Panc1 (cell line): Measurements from ENCODE around the gene KIF26B. TPM values are rescaled to one million over a fixed set of nuclear protein-coding genes. Genes with fewer than 3 reads are reported as not detected.
A peak's percentile ranks its signal among the peaks of the same experiment; 100 is the strongest.

ENCODE experiments used
- ATAC-seq: fragments of 200-7000 bp; cut with Tn5 transposase; 2 replicates; pipeline ENCODE4 v1.9.1; 2020; ENCODE audit warnings: mild to moderate bottlenecking, moderate library complexity
- BruUV-seq: library from RNA; stranded (reverse); fragments of 400-500 nt; replicated peaks from 2 replicates; lab custom pipeline; 2021; lab: Mats Ljungman, UMichigan
- CTCF ChIA-PET: fragments of 300-600 bp; sonication (Branson Sonifier 250); formaldehyde crosslinking; loops from one replicate; lab custom pipeline; 2022; ENCODE audit warnings: antibody characterized with exemption; lab: Charles Lee
- POLR2A ChIA-PET: fragments of 300-600 bp; sonication (Branson Sonifier 250); formaldehyde crosslinking; loops from one replicate; lab custom pipeline; 2022; ENCODE audit warnings: antibody characterized with exemption; lab: Charles Lee
- DNase-seq: peaks from one replicate; pipeline ENCODE4 v3.0.0-alpha.2; 2010; ENCODE audit warnings: low read depth, low spot score
- H3K27ac ChIP-seq: 2 replicates; pipeline ENCODE4 v1.5.1; 2011; ENCODE audit warnings: mild to moderate bottlenecking, low read length, inconsistent platforms
- H3K27me3 ChIP-seq: fragments of 200-500 bp; sonication (Bioruptor generic); 2 replicates; pipeline ENCODE4 v1.6.0; 2014; ENCODE audit warnings: low read length, inconsistent platforms; ENCODE audit not compliant: control insufficient read depth, insufficient read depth
- H3K36me3 ChIP-seq: fragments of 200-500 bp; sonication (Bioruptor generic); 2 replicates; pipeline ENCODE4 v1.5.1; 2014; ENCODE audit warnings: inconsistent platforms, mild to moderate bottlenecking, low read length, moderate library complexity; ENCODE audit not compliant: control insufficient read depth, insufficient read depth
- H3K4me1 ChIP-seq: 2 replicates; pipeline ENCODE4 v1.5.1; 2011; ENCODE audit warnings: inconsistent platforms, mild to moderate bottlenecking, low read length, moderate library complexity; ENCODE audit not compliant: control insufficient read depth, insufficient read depth
- H3K4me3 ChIP-seq, 2 experiments: 2 replicates each; pipeline ENCODE4 v1.5.1; 2011 to 2012; ENCODE audit warnings: low read depth in 2 of 2, low read length in 2 of 2, mild to moderate bottlenecking in 2 of 2, inconsistent platforms in 1 of 2, moderate library complexity in 1 of 2
- H3K9me3 ChIP-seq: fragments of 200-500 bp; sonication (Bioruptor generic); 2 replicates; pipeline ENCODE4 v1.5.1; 2014; ENCODE audit warnings: low read depth, mild to moderate bottlenecking, inconsistent platforms, low read length, moderate library complexity; ENCODE audit not compliant: control insufficient read depth, insufficient read depth
- CTCF ChIP-seq: fragments of 450-650 bp; IDR thresholded peaks from 2 replicates; pipeline ENCODE4 v1.5.1; 2017; ENCODE audit warnings: mild to moderate bottlenecking
- POLR2AphosphoS5 ChIP-seq: IDR thresholded peaks from 2 replicates; pipeline ENCODE4 v1.6.1; 2012; ENCODE audit warnings: mild to moderate bottlenecking, low read depth, low read length, moderate library complexity
- REST ChIP-seq, 2 experiments: IDR thresholded peaks; 2 replicates each; pipeline ENCODE4 v1.6.1; 2011 to 2012; ENCODE audit warnings: low read depth in 2 of 2, control low read depth in 1 of 2, low read length in 1 of 2, mild to moderate bottlenecking in 1 of 2, moderate library complexity in 1 of 2; ENCODE audit not compliant: insufficient read depth in 1 of 2
- SIN3A ChIP-seq: IDR thresholded peaks from 2 replicates; pipeline ENCODE4 v1.6.1; 2012; ENCODE audit warnings: low read depth, mild to moderate bottlenecking, low read length, moderate library complexity, borderline replicate concordance; ENCODE audit not compliant: insufficient read depth
- TCF7L2 ChIP-seq: IDR thresholded peaks from 2 replicates; pipeline ENCODE4 v1.6.1; 2011; ENCODE audit warnings: mild to moderate bottlenecking, low read depth, low read length, inconsistent platforms
- in situ Hi-C: cut with HindIII; loops from 2 replicates; pipeline ENCODE4 v1.10.0; 2016; ENCODE audit warnings: low sequenced_read_pairs, low pct_unique_long_range_greater_than_20kb
- intact Hi-C: fragments of 100-400 bp; cut with micrococcal nuclease; formaldehyde crosslinking; loops from one replicate; pipeline ENCODE4 v1.10.0; 2022; ENCODE audit not compliant: unreplicated experiment
- total RNA-seq: library from RNA; stranded (reverse); gene quantifications from one replicate; pipeline ENCODE4 v1.2.1, GENCODE V29; 2021; ENCODE audit not compliant: unreplicated experiment

Gene KIF26B
- total RNA-seq, 1 experiment from 2014 or later, result 0.33 TPM

GRCh38 chr1:245213066-245213831, 58.5 kb downstream of the KIF26B start:
- no peak for ATAC-seq
- Histone ChIP-seq H3K36me3 (no peaks in the 10 kb centered on the region), H3K27ac (no peak overlapping the region), H3K9me3 (no peaks in the 10 kb centered on the region), H3K4me3 (no peak overlapping the region), H3K27me3 (no peaks in the 10 kb centered on the region), H3K4me1 (no peaks in the 10 kb centered on the region)
- TF ChIP-seq TCF7L2, result no peak
- no peak for TF ChIP-seq REST (IDR thresholded peaks at IDR 0.05; ENCODE audit: insufficient read depth in 1 of 2, low read depth in 2 of 2, low read length in 1 of 2)
- no peak for TF ChIP-seq SIN3A
- TF ChIP-seq CTCF, result no peak
- TF ChIP-seq POLR2AphosphoS5, result no peak
- BruUV-seq, result no TSS peak
- intact Hi-C loops, result no loop called here
- in situ Hi-C loops, result no loop called here
- DNase-seq, result no peak
- ChIA-PET POLR2A (no interaction called here), CTCF (no interaction called here)

GRCh38 chr1:245215071-245215470, 60.3 kb downstream of the KIF26B start:
- H3K27ac ChIP-seq, result no peak overlapping the region
- no peak overlapping the region for H3K4me3 ChIP-seq
- ChIA-PET POLR2A (no interaction called here), CTCF (no interaction called here)
- no peak for DNase-seq
- no peaks in the 10 kb centered on the region for H3K36me3 ChIP-seq
- H3K27me3 ChIP-seq, result no peaks in the 10 kb centered on the region
- H3K4me1 ChIP-seq, result no peaks in the 10 kb centered on the region
- in situ Hi-C loops, result no loop called here
- BruUV-seq, result no TSS peak
- no peaks in the 10 kb centered on the region for H3K9me3 ChIP-seq
- 0 out of 2 replicates have a peak, but pooled peaks have one; percentile 26 for ATAC-seq
- intact Hi-C loops, result no loop called here
- TF ChIP-seq REST (IDR thresholded peaks at IDR 0.05; ENCODE audit: insufficient read depth in 1 of 2, low read depth in 2 of 2, low read length in 1 of 2), result no peak
- no peak for TF ChIP-seq SIN3A
- no peak for TF ChIP-seq POLR2AphosphoS5
- TF ChIP-seq TCF7L2, result no peak
- no peak for TF ChIP-seq CTCF
